Progenitor cell of endocrine pancreas (in vitro differentiated cells): ENCODE results near the gene PLPP4. TPM values are rescaled to one million over a fixed set of nuclear protein-coding genes. Genes with fewer than 3 reads are reported as not detected.

Source experiments
- DNase-seq: peaks from one replicate; pipeline ENCODE4 v3.0.0; 2021; ENCODE audit warnings: low spot score; ENCODE audit not compliant: unreplicated experiment
- H3K27ac Mint-ChIP-seq: 2 replicates; pipeline ENCODE4 v1.8.0; 2021; ENCODE audit warnings: mild to moderate bottlenecking, moderate library complexity, mixed read lengths
- H3K27me3 Mint-ChIP-seq: 2 replicates; pipeline ENCODE4 v1.8.0; 2021; ENCODE audit warnings: mixed read lengths
- H3K36me3 Mint-ChIP-seq: 2 replicates; pipeline ENCODE4 v1.8.0; 2022; ENCODE audit warnings: mixed read lengths; ENCODE audit not compliant: insufficient read depth
- H3K4me1 Mint-ChIP-seq: 2 replicates; pipeline ENCODE4 v1.8.0; 2021; ENCODE audit warnings: low read depth, mixed read lengths
- H3K4me3 Mint-ChIP-seq: 2 replicates; pipeline ENCODE4 v1.8.0; 2021; ENCODE audit warnings: low read depth, mild to moderate bottlenecking, moderate library complexity, mixed read lengths
- H3K9me3 Mint-ChIP-seq: 2 replicates; pipeline ENCODE4 v1.8.0; 2021; ENCODE audit warnings: low read depth, mixed read lengths
- CTCF ChIP-seq: fragments of 200-600 bp; sonication (generic); IDR thresholded peaks from one replicate; pipeline ENCODE4 v1.5.0; 2021; ENCODE audit warnings: antibody characterized with exemption, mild to moderate bottlenecking; ENCODE audit not compliant: unreplicated experiment
- total RNA-seq: library from RNA; stranded (reverse); gene quantifications from 2 replicates; pipeline ENCODE4 v1.2.1, GENCODE V29; 2021

Gene PLPP4
- total RNA-seq, 1 donor from 2014 or later = not detected

- H3K4me1 Mint-ChIP-seq = no peaks in the 10 kb centered on the region
- H3K36me3 Mint-ChIP-seq = peaks cover 2% of the 10 kb centered on the region
- H3K9me3 Mint-ChIP-seq = peaks cover 12% of the 10 kb centered on the region
- H3K27me3 Mint-ChIP-seq = no peaks in the 10 kb centered on the region
- no peak overlapping the region for H3K4me3 Mint-ChIP-seq
- TF ChIP-seq CTCF = no peak
- no peak for DNase-seq
- no peak overlapping the region for H3K27ac Mint-ChIP-seq
These were observed 156.2 kb downstream of the PLPP4 start for GRCh38 chr10:120613180-120613579.

GRCh38 chr10:120614680-120615079, 157.7 kb downstream of the PLPP4 start:
- H3K27ac Mint-ChIP-seq = no peak overlapping the region
- H3K4me3 Mint-ChIP-seq = no peak overlapping the region
- no peaks in the 10 kb centered on the region for H3K27me3 Mint-ChIP-seq
- TF ChIP-seq CTCF = no peak
- H3K9me3 Mint-ChIP-seq = peaks cover 12% of the 10 kb centered on the region
- no peak for DNase-seq
- no peaks in the 10 kb centered on the region for H3K4me1 Mint-ChIP-seq
- H3K36me3 Mint-ChIP-seq = peaks cover 2% of the 10 kb centered on the region

GRCh38 chr10:120616311-120616911, 159.4 kb downstream of the PLPP4 start:
- DNase-seq = no peak
- H3K27ac Mint-ChIP-seq = no peak overlapping the region
- H3K9me3 Mint-ChIP-seq = peaks cover 12% of the 10 kb centered on the region
- H3K4me3 Mint-ChIP-seq = no peak overlapping the region
- H3K36me3 Mint-ChIP-seq = peaks cover 2% of the 10 kb centered on the region
- no peaks in the 10 kb centered on the region for H3K27me3 Mint-ChIP-seq
- TF ChIP-seq CTCF = no peak
- H3K4me1 Mint-ChIP-seq = no peaks in the 10 kb centered on the region

GRCh38 chr10:120628197-120628596, 171.2 kb downstream of the PLPP4 start:
- DNase-seq = no peak
- no peaks in the 10 kb centered on the region for H3K27me3 Mint-ChIP-seq
- H3K36me3 Mint-ChIP-seq = no peaks in the 10 kb centered on the region
- no peaks in the 10 kb centered on the region for H3K4me1 Mint-ChIP-seq
- no peak overlapping the region for H3K27ac Mint-ChIP-seq
- peaks cover 8% of the 10 kb centered on the region for H3K9me3 Mint-ChIP-seq
- TF ChIP-seq CTCF = no peak
- no peak overlapping the region for H3K4me3 Mint-ChIP-seq

- Mint-ChIP-seq H3K36me3 (no peaks in the 10 kb centered on the region), H3K9me3 (peaks cover 8% of the 10 kb centered on the region), H3K27ac (no peak overlapping the region), H3K4me1 (no peaks in the 10 kb centered on the region), H3K4me3 (no peak overlapping the region), H3K27me3 (peaks cover 3% of the 10 kb centered on the region)
- TF ChIP-seq CTCF = no peak
- no peak for DNase-seq
These were observed 173.2 kb downstream of the PLPP4 start for GRCh38 chr10:120630266-120630665.
